ENCODE results near the gene HLA-B. TPM values are rescaled to one million over a fixed set of nuclear protein-coding genes. Genes with fewer than 3 reads are reported as not detected.

The HLA-B gene
- total and polyA plus RNA-seq, 3 donors from 2014 or later = 425 to 943 (median 439) TPM

GRCh38 chr6:31349301-31349700 lies 7.7 kb downstream of the HLA-B start:
- H3K9me3 ChIP-seq = no peaks in the 10 kb centered on the region
- intact Hi-C loops (cut with DNase I; ENCODE audit: low total_unique reads) = no loop called here
- H3K27me3 ChIP-seq = no peaks in the 10 kb centered on the region
- no peaks in the 10 kb centered on the region for H3K36me3 ChIP-seq (ENCODE audit: low read depth, missing control alignments)
- TF ChIP-seq CTCF (IDR thresholded peaks at IDR 0.05) = no peak
- TF ChIP-seq POLR2A (IDR thresholded peaks at IDR 0.05) = no peak
- 66 to 77% methylated on average over 4 of the region's 4 CpGs for WGBS, 2 donors
- DNase-seq = no peak
- H3K4me1 ChIP-seq = no peaks in the 10 kb centered on the region
- H3K4me3 ChIP-seq = no peak overlapping the region
- no peak overlapping the region for H3K27ac ChIP-seq

GRCh38 chr6:31345026-31345730 lies 11.8 kb downstream of the HLA-B start:
- WGBS, 2 donors = 56 to 64% methylated on average over 5 of the region's 5 CpGs
- TF ChIP-seq POLR2A (IDR thresholded peaks at IDR 0.05) (no peak), CTCF (IDR thresholded peaks at IDR 0.05) (no peak)
- no peak for DNase-seq
- Histone ChIP-seq H3K27ac (no peak overlapping the region), H3K36me3 (ENCODE audit: low read depth, missing control alignments) (no peaks in the 10 kb centered on the region), H3K9me3 (no peaks in the 10 kb centered on the region), H3K27me3 (no peaks in the 10 kb centered on the region), H3K4me3 (no peak overlapping the region), H3K4me1 (no peaks in the 10 kb centered on the region)
- intact Hi-C loops (cut with DNase I; ENCODE audit: low total_unique reads) = no loop called here

- H3K4me1 ChIP-seq = no peaks in the 10 kb centered on the region
- no peak for TF ChIP-seq POLR2A (IDR thresholded peaks at IDR 0.05)
- no peak overlapping the region for H3K27ac ChIP-seq
- intact Hi-C loops (cut with DNase I; ENCODE audit: low total_unique reads) = no loop called here
- no peak for DNase-seq
- no peaks in the 10 kb centered on the region for H3K27me3 ChIP-seq
- H3K4me3 ChIP-seq = no peak overlapping the region
- no peaks in the 10 kb centered on the region for H3K36me3 ChIP-seq (ENCODE audit: low read depth, missing control alignments)
- H3K9me3 ChIP-seq = no peaks in the 10 kb centered on the region
Observed at GRCh38 chr6:31340228-31340627, 16.8 kb downstream of the HLA-B start.

GRCh38 chr6:31339210-31339609 lies 17.8 kb downstream of the HLA-B start:
- H3K36me3 ChIP-seq (ENCODE audit: low read depth, missing control alignments) = no peaks in the 10 kb centered on the region
- no peaks in the 10 kb centered on the region for H3K27me3 ChIP-seq
- intact Hi-C loops (cut with DNase I; ENCODE audit: low total_unique reads) = no loop called here
- TF ChIP-seq CTCF (IDR thresholded peaks at IDR 0.05) = no peak
- no peak for TF ChIP-seq POLR2A (IDR thresholded peaks at IDR 0.05)
- H3K4me3 ChIP-seq = no peak overlapping the region
- H3K4me1 ChIP-seq = no peaks in the 10 kb centered on the region
- H3K9me3 ChIP-seq = no peaks in the 10 kb centered on the region
- H3K27ac ChIP-seq = no peak overlapping the region
- no peak for DNase-seq
- WGBS, 2 donors = 0 to 52% methylated on average over 2 to 3 of the region's 3 CpGs

GRCh38 chr6:31336896-31337496 lies 20.0 kb downstream of the HLA-B start:
- no peaks in the 10 kb centered on the region for H3K36me3 ChIP-seq (ENCODE audit: low read depth, missing control alignments)
- WGBS, 2 donors = 27 to 93% methylated on average over 3 of the region's 3 CpGs
- no peak overlapping the region for H3K27ac ChIP-seq
- intact Hi-C loops (cut with DNase I; ENCODE audit: low total_unique reads) = no loop called here
- H3K9me3 ChIP-seq = no peaks in the 10 kb centered on the region
- H3K27me3 ChIP-seq = no peaks in the 10 kb centered on the region
- H3K4me1 ChIP-seq = no peaks in the 10 kb centered on the region
- no peak for TF ChIP-seq CTCF (IDR thresholded peaks at IDR 0.05)
- TF ChIP-seq POLR2A (IDR thresholded peaks at IDR 0.05) = no peak
- DNase-seq = no peak
- H3K4me3 ChIP-seq = no peak overlapping the region
